A673 (cell line): ENCODE measurements around the gene ABHD17B. TPM values are rescaled to one million over a fixed set of nuclear protein-coding genes. Genes with fewer than 3 reads are reported as not detected.

Source experiments
- BruUV-seq: library from RNA; stranded (reverse); fragments of 400-500 nt; replicated peaks from 2 replicates; lab custom pipeline; 2021; lab: Mats Ljungman, UMichigan
- CTCF ChIA-PET: fragments of 300-600 bp; sonication (Branson Sonifier 250); formaldehyde crosslinking; loops from one replicate; lab custom pipeline; 2022; ENCODE audit warnings: antibody characterized with exemption; lab: Charles Lee
- POLR2A ChIA-PET: fragments of 300-600 bp; sonication (Branson Sonifier 250); formaldehyde crosslinking; loops from one replicate; lab custom pipeline; 2022; ENCODE audit warnings: antibody characterized with exemption; ENCODE audit not compliant: low non-redundant PET; lab: Charles Lee
- DNase-seq: peaks from one replicate; pipeline ENCODE4 v3.0.0-alpha.2; 2015; ENCODE audit warnings: low spot score
- H3K27ac ChIP-seq: fragments of 200-600 bp; sonication (generic); 2 replicates; pipeline ENCODE4 v1.5.1; 2016; ENCODE audit warnings: mixed run types, low read depth, mild to moderate bottlenecking, mixed read lengths, antibody characterized with exemption, low read length; ENCODE audit not compliant: poor library complexity, severe bottlenecking
- H3K27me3 ChIP-seq: fragments of 200-600 bp; sonication (generic); replicated peaks from 2 replicates; pipeline ENCODE4 v1.6.1; 2017; ENCODE audit warnings: mixed run types, low read depth, mild to moderate bottlenecking, mixed read lengths, antibody characterized with exemption, low read length; ENCODE audit not compliant: insufficient read depth, poor library complexity
- H3K36me3 ChIP-seq: fragments of 200-600 bp; sonication (generic); 2 replicates; pipeline ENCODE4 v1.6.1; 2016; ENCODE audit warnings: mixed run types, mild to moderate bottlenecking, mixed read lengths, antibody characterized with exemption, low read length; ENCODE audit not compliant: insufficient read depth, poor library complexity, severe bottlenecking
- H3K4me1 ChIP-seq: fragments of 200-600 bp; sonication (generic); 2 replicates; pipeline ENCODE4 v1.6.1; 2017; ENCODE audit warnings: mixed run types, mild to moderate bottlenecking, mixed read lengths, antibody characterized with exemption, low read length; ENCODE audit not compliant: insufficient read depth, poor library complexity, severe bottlenecking
- H3K4me3 ChIP-seq: fragments of 200-600 bp; sonication (generic); 2 replicates; pipeline ENCODE4 v1.5.1; 2016; ENCODE audit warnings: low read depth, mixed run types, mild to moderate bottlenecking, mixed read lengths, low read length; ENCODE audit not compliant: poor library complexity, severe bottlenecking
- H3K9me3 ChIP-seq: fragments of 200-600 bp; sonication (generic); 2 replicates; pipeline ENCODE4 v1.6.1; 2016; ENCODE audit warnings: mixed run types, low read depth, mild to moderate bottlenecking, mixed read lengths, antibody characterized with exemption, low read length; ENCODE audit not compliant: poor library complexity, severe bottlenecking
- EZH2 ChIP-seq: fragments of 200-600 bp; sonication (generic); IDR thresholded peaks from 2 replicates; pipeline ENCODE4 v1.6.1; 2017; ENCODE audit warnings: borderline replicate concordance, low read depth, mild to moderate bottlenecking, mixed read lengths, antibody characterized with exemption, low read length; ENCODE audit not compliant: poor library complexity, severe bottlenecking
- intact Hi-C: fragments of 100-400 bp; cut with micrococcal nuclease; formaldehyde crosslinking; loops from one replicate; pipeline ENCODE4 v1.10.0; 2022; ENCODE audit not compliant: unreplicated experiment
- total RNA-seq: library from RNA; stranded (reverse); gene quantifications from 2 replicates; pipeline ENCODE4 v1.2.3, GENCODE V29; 2021
- TF ChIP-seq, protein P1 (sequence below): fragments of 300-800, 200-600 bp; sonication (generic); conservative IDR thresholded peaks from 2 replicates; pipeline ENCODE4 v1.5.1; 2017; ENCODE audit warnings: low read depth, mild to moderate bottlenecking, antibody characterized with exemption, low read length, moderate library complexity, mixed read lengths

Gene ABHD17B
- total RNA-seq, 1 experiment from 2014 or later, result 19.7 TPM

DNA sequence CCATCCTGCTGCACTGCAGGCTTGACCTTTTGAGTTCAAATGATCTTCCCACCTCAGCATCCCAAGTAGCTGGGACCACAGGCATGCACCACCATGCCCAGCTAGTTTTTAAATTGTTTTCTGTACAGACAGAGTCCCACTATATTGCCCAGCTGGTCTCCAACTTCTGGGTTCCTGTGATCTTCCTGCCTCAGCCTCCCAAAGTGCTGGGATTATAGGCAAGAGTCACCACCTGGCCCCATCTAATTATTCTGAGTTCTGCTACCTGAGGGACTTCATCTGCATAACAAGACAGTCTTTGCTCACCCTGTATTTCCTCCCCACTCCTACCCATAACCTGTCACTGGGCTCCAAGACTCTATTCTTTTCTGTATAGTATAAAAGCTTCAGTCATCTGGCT, 88.1 kb downstream of the ABHD17B start:
- Histone ChIP-seq H3K4me3 (no peak overlapping the region), H3K4me1 (no peaks in the 10 kb centered on the region), H3K36me3 (no peaks in the 10 kb centered on the region), H3K27ac (no peak overlapping the region), H3K9me3 (no peaks in the 10 kb centered on the region), H3K27me3 (no peaks in the 10 kb centered on the region)
- BruUV-seq, result no TSS peak
- ChIA-PET POLR2A (no interaction called here), CTCF (no interaction called here)
- TF ChIP-seq, protein P1, sequence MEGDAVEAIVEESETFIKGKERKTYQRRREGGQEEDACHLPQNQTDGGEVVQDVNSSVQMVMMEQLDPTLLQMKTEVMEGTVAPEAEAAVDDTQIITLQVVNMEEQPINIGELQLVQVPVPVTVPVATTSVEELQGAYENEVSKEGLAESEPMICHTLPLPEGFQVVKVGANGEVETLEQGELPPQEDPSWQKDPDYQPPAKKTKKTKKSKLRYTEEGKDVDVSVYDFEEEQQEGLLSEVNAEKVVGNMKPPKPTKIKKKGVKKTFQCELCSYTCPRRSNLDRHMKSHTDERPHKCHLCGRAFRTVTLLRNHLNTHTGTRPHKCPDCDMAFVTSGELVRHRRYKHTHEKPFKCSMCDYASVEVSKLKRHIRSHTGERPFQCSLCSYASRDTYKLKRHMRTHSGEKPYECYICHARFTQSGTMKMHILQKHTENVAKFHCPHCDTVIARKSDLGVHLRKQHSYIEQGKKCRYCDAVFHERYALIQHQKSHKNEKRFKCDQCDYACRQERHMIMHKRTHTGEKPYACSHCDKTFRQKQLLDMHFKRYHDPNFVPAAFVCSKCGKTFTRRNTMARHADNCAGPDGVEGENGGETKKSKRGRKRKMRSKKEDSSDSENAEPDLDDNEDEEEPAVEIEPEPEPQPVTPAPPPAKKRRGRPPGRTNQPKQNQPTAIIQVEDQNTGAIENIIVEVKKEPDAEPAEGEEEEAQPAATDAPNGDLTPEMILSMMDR, result no peak
- no peak for TF ChIP-seq EZH2
- DNase-seq, result no peak
- intact Hi-C loops, result loop anchor here (5.0 kb wide), 1 partner anchor 536 kb away; no protein-coding TSS in a partner anchor

DNA sequence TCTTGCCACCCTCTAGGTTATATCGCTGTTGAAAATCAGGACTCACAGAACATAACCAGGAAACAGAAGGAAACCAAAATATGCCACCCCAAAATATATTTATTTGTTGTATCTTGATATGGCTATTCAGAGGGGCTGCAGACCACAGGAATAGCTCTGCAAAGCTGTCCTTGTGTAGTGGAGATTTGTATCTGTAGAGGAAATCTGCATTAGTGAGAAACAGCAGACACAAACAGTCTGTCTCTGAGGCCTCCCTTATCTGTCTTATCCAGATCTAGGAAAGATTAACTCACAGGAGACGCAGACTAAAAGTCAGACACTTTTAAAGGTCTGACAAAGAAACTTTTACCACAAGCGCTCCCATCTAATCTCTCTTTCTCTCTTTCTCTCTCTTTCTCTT, 88.5 kb downstream of the ABHD17B start:
- Histone ChIP-seq H3K27me3 (no peaks in the 10 kb centered on the region), H3K4me3 (no peak overlapping the region), H3K36me3 (no peaks in the 10 kb centered on the region), H3K9me3 (no peaks in the 10 kb centered on the region), H3K27ac (no peak overlapping the region), H3K4me1 (no peaks in the 10 kb centered on the region)
- ChIA-PET POLR2A (no interaction called here), CTCF (no interaction called here)
- BruUV-seq, result no TSS peak
- TF ChIP-seq, protein P1, result no peak
- TF ChIP-seq EZH2, result no peak
- no peak for DNase-seq
- intact Hi-C loops, result loop anchor here (5.0 kb wide), 1 partner anchor 535 kb away; no protein-coding TSS in a partner anchor

DNA sequence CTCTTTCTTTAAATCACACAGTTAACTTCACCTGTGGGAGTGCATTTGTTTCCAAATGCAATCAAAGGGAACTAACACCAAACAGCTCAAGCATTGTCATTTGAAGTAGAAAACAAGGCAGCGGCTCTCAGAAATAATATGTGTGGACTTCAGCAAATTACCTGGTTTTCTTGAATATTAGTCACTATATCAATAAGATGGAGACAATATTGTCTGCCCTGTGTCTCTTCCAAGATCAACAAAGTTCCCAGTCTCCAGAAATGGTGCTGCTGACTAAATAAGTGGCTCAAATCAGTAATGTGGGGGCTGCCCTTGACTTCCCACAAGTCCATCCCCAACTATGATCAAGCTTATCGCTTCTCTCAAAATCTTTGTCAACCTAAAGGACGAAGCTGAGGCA, 89.6 kb downstream of the ABHD17B start:
- no peak for DNase-seq
- ChIA-PET POLR2A (no interaction called here), CTCF (interaction anchor here (0.6 kb wide), 2 partner anchors 71 to 75 kb away, joined by 3 read pairs; no protein-coding TSS in a partner anchor)
- Histone ChIP-seq H3K27me3 (no peaks in the 10 kb centered on the region), H3K27ac (no peak overlapping the region), H3K4me3 (no peak overlapping the region), H3K4me1 (no peaks in the 10 kb centered on the region), H3K36me3 (no peaks in the 10 kb centered on the region), H3K9me3 (no peaks in the 10 kb centered on the region)
- TF ChIP-seq EZH2, result no peak
- TF ChIP-seq, protein P1, result no peak
- intact Hi-C loops, result loop anchor here (5.0 kb wide), 1 partner anchor 534 kb away; no protein-coding TSS in a partner anchor
- BruUV-seq, result no TSS peak
